Stimulated activated naive B cell treated with anti-CD40 and anti-IgM and Interleukin-4, amounts not matched to agents 10 μg/mL and 1 μg/mL and 100 μg/mL, for 72 hours (primary cell): ENCODE results near the gene CD82.
"Not testable (repeated sequence)": the region's sequence is repeated elsewhere in the genome, so short reads cannot be mapped to it uniquely, and the experiment has no call there.

Experiments used
- ATAC-seq, 2 donors: fragments of 150-1000 bp; cut with Tn5 transposase; replicated peaks; 2 replicates each; pipeline ENCODE4 v1.10.0; 2021; ENCODE audit warnings: moderate library complexity in 1 of 2
- DNase-seq: peaks from one replicate; pipeline ENCODE4 v3.0.0; 2021
- H3K27ac Mint-ChIP-seq: one replicate; pipeline ENCODE4 v1.8.0; 2022; ENCODE audit warnings: mild to moderate bottlenecking, mixed read lengths
- H3K27me3 Mint-ChIP-seq, 2 donors: one replicate each; pipeline ENCODE4 v1.8.0; 2022; ENCODE audit warnings: mixed read lengths in 2 of 2
- H3K36me3 Mint-ChIP-seq, 2 donors: one replicate each; pipeline ENCODE4 v1.8.0; 2022; ENCODE audit warnings: mixed read lengths in 2 of 2, mild to moderate bottlenecking in 1 of 2
- H3K4me1 Mint-ChIP-seq, 2 donors: one replicate each; pipeline ENCODE4 v1.8.0; 2022; ENCODE audit warnings: mixed read lengths in 2 of 2, mild to moderate bottlenecking in 1 of 2
- H3K4me3 Mint-ChIP-seq, 2 donors: one replicate each; pipeline ENCODE4 v1.8.0; 2022; ENCODE audit warnings: mild to moderate bottlenecking in 2 of 2, mixed read lengths in 2 of 2, moderate library complexity in 1 of 2
- H3K9me3 Mint-ChIP-seq, 2 donors: one replicate each; pipeline ENCODE4 v1.8.0; 2022; ENCODE audit warnings: mixed read lengths in 2 of 2, mild to moderate bottlenecking in 1 of 2

The CD82 gene

GRCh38 chr11:44542372-44542771 lies 23.1 kb upstream of the CD82 start:
- DNase-seq (no peak), ATAC-seq (no peak)
- peaks cover 0 to 9% of the 10 kb centered on the region in 2 donors for H3K4me1 Mint-ChIP-seq
- no peaks in the 10 kb centered on the region for H3K27me3 Mint-ChIP-seq
- no peaks in the 10 kb centered on the region for H3K36me3 Mint-ChIP-seq
- no peak overlapping the region for H3K27ac Mint-ChIP-seq
- no peak overlapping the region for H3K4me3 Mint-ChIP-seq
- no peaks in the 10 kb centered on the region for H3K9me3 Mint-ChIP-seq

GRCh38 chr11:44546984-44547383 lies 18.5 kb upstream of the CD82 start:
- H3K9me3 Mint-ChIP-seq, H3K4me1 Mint-ChIP-seq, H3K27ac Mint-ChIP-seq, H3K36me3 Mint-ChIP-seq, H3K4me3 Mint-ChIP-seq, H3K27me3 Mint-ChIP-seq, DNase-seq, ATAC-seq: not testable (repeated sequence)

- not testable (repeated sequence) for DNase-seq, H3K36me3 Mint-ChIP-seq, H3K4me3 Mint-ChIP-seq, ATAC-seq, H3K27ac Mint-ChIP-seq, H3K27me3 Mint-ChIP-seq, H3K4me1 Mint-ChIP-seq, H3K9me3 Mint-ChIP-seq
Measured at GRCh38 chr11:44547534-44547933, 17.9 kb upstream of the CD82 start.

GRCh38 chr11:44548032-44548695 lies 17.3 kb upstream of the CD82 start:
- no peak for ATAC-seq
- H3K27me3 Mint-ChIP-seq: no peaks in the 10 kb centered on the region
- no peak overlapping the region for H3K27ac Mint-ChIP-seq

GRCh38 chr11:44548961-44549749 lies 16.3 kb upstream of the CD82 start:
- not testable (repeated sequence) for H3K27ac Mint-ChIP-seq, H3K9me3 Mint-ChIP-seq, ATAC-seq, DNase-seq, H3K27me3 Mint-ChIP-seq, H3K4me1 Mint-ChIP-seq, H3K36me3 Mint-ChIP-seq, H3K4me3 Mint-ChIP-seq

More at GRCh38 chr11:44548032-44548695, 17.3 kb upstream of the CD82 start:
- Mint-ChIP-seq H3K4me1 (no peaks in the 10 kb centered on the region), H3K36me3 (peaks cover 0 to 4% of the 10 kb centered on the region in 2 donors), H3K9me3 (peaks cover 3 to 4% of the 10 kb centered on the region in 2 donors), H3K4me3 (no peak overlapping the region)
- DNase-seq: no peak

GRCh38 chr11:44550123-44550522 lies 15.3 kb upstream of the CD82 start:
- H3K27me3 Mint-ChIP-seq: no peaks in the 10 kb centered on the region
- DNase-seq: no peak
- peaks cover 0 to 4% of the 10 kb centered on the region in 2 donors for H3K36me3 Mint-ChIP-seq
- H3K4me1 Mint-ChIP-seq: peaks cover under 1 to 11% of the 10 kb centered on the region in 2 donors
- H3K4me3 Mint-ChIP-seq: no peak overlapping the region
- H3K27ac Mint-ChIP-seq: no peak overlapping the region
- ATAC-seq: no peak
- peaks cover 3 to 4% of the 10 kb centered on the region in 2 donors for H3K9me3 Mint-ChIP-seq

GRCh38 chr11:44551456-44552139 lies 13.9 kb upstream of the CD82 start:
- peaks cover 6 to 18% of the 10 kb centered on the region in 2 donors for H3K4me1 Mint-ChIP-seq
- peaks cover 3 to 4% of the 10 kb centered on the region in 2 donors for H3K9me3 Mint-ChIP-seq
- DNase-seq (no peak), ATAC-seq (no peak)
- no peaks in the 10 kb centered on the region for H3K27me3 Mint-ChIP-seq
- H3K27ac Mint-ChIP-seq: no peak overlapping the region
- no peak overlapping the region for H3K4me3 Mint-ChIP-seq
- H3K36me3 Mint-ChIP-seq: peaks cover 0 to 4% of the 10 kb centered on the region in 2 donors

- Mint-ChIP-seq H3K4me1 (peaks cover 21 to 45% of the 10 kb centered on the region in 2 donors), H3K9me3 (peaks cover 3 to 4% of the 10 kb centered on the region in 2 donors), H3K36me3 (peaks cover 0 to 4% of the 10 kb centered on the region in 2 donors), H3K27me3 (no peaks in the 10 kb centered on the region), H3K4me3 (no peak overlapping the region), H3K27ac (no peak overlapping the region)
- DNase-seq (no peak), ATAC-seq (no peak)
Measured at GRCh38 chr11:44555031-44555800, 10.2 kb upstream of the CD82 start.

- Mint-ChIP-seq H3K9me3 (peaks cover under 1 to 1% of the 10 kb centered on the region in 2 donors), H3K27me3 (no peaks in the 10 kb centered on the region), H3K27ac (peak overlapping the region; percentile 88), H3K4me1 (peaks cover 31 to 62% of the 10 kb centered on the region in 2 donors), H3K36me3 (peaks cover 0 to under 1% of the 10 kb centered on the region in 2 donors), H3K4me3 (peak overlapping the region in 1 of 2 donors; percentile 37)
- no peak for DNase-seq
- peak; percentile 63 to 67 for ATAC-seq
Measured at GRCh38 chr11:44556735-44557409, 8.6 kb upstream of the CD82 start.

GRCh38 chr11:44557464-44557863 lies 8.0 kb upstream of the CD82 start:
- ATAC-seq: peak; percentile 24 to 44
- peak overlapping the region; percentile 21 for H3K27ac Mint-ChIP-seq

GRCh38 chr11:44559207-44559939 lies 6.1 kb upstream of the CD82 start:
- peaks cover 38 to 75% of the 10 kb centered on the region in 2 donors for H3K4me1 Mint-ChIP-seq
- peak overlapping the region; percentile 77 for H3K27ac Mint-ChIP-seq
- DNase-seq (peak; percentile 77), ATAC-seq (peak; percentile 86 to 88)
- no peaks in the 10 kb centered on the region for H3K27me3 Mint-ChIP-seq
- H3K36me3 Mint-ChIP-seq: no peaks in the 10 kb centered on the region
- peak overlapping the region; percentile 38 to 54 for H3K4me3 Mint-ChIP-seq
- no peaks in the 10 kb centered on the region for H3K9me3 Mint-ChIP-seq

More at GRCh38 chr11:44557464-44557863, 8.0 kb upstream of the CD82 start:
- no peak for DNase-seq
- Mint-ChIP-seq H3K27me3 (no peaks in the 10 kb centered on the region), H3K36me3 (no peaks in the 10 kb centered on the region), H3K4me1 (peaks cover 31 to 68% of the 10 kb centered on the region in 2 donors), H3K9me3 (no peaks in the 10 kb centered on the region), H3K4me3 (no peak overlapping the region)

GRCh38 chr11:44559940-44560300 lies 5.5 kb upstream of the CD82 start:
- not testable (repeated sequence) for ATAC-seq, H3K27me3 Mint-ChIP-seq, DNase-seq, H3K9me3 Mint-ChIP-seq, H3K36me3 Mint-ChIP-seq
- Mint-ChIP-seq H3K4me3 (peak overlapping the region; percentile 38 to 44), H3K4me1 (peaks cover 42 to 81% of the 10 kb centered on the region in 2 donors), H3K27ac (peak overlapping the region; percentile 77)

- H3K27ac Mint-ChIP-seq: no peak overlapping the region
- ATAC-seq: no peak
- DNase-seq: no peak
- no peaks in the 10 kb centered on the region for H3K27me3 Mint-ChIP-seq
- H3K9me3 Mint-ChIP-seq: no peaks in the 10 kb centered on the region
- peaks cover 39 to 77% of the 10 kb centered on the region in 2 donors for H3K4me1 Mint-ChIP-seq
- H3K36me3 Mint-ChIP-seq: peaks cover 0 to 5% of the 10 kb centered on the region in 2 donors
- H3K4me3 Mint-ChIP-seq: no peak overlapping the region
Measured at GRCh38 chr11:44561275-44561805, 4.1 kb upstream of the CD82 start.
